KOPT-K1 (cell line): ENCODE measurements around the gene CEBPE.
A peak's percentile ranks its signal among the peaks of the same experiment; 100 is the strongest.
"Not testable (repeated sequence)": the region's sequence is repeated elsewhere in the genome, so short reads cannot be mapped to it uniquely, and the experiment has no call there.

Source experiments
- H3K27ac ChIP-seq: fragments of 200-600 bp; sonication (generic); 2 replicates; pipeline ENCODE4 v1.5.1; 2016; ENCODE audit warnings: antibody characterized with exemption, mild to moderate bottlenecking, low read depth, low read length; ENCODE audit not compliant: poor library complexity, severe bottlenecking
- H3K36me3 ChIP-seq: fragments of 200-600 bp; sonication (generic); 2 replicates; pipeline ENCODE4 v1.5.1; 2017; ENCODE audit warnings: antibody characterized with exemption, mild to moderate bottlenecking, low read length, moderate library complexity; ENCODE audit not compliant: insufficient read depth
- H3K9me3 ChIP-seq: fragments of 200-600 bp; sonication (generic); 2 replicates; pipeline ENCODE4 v1.5.1; 2017; ENCODE audit warnings: antibody characterized with exemption, low read length, mild to moderate bottlenecking; ENCODE audit not compliant: insufficient read depth, poor library complexity, severe bottlenecking

The CEBPE gene

GRCh38 chr14:23119363-23120327 lies 590 bp upstream of the CEBPE start:
- peak overlapping the region; percentile 78 for H3K27ac ChIP-seq
- H3K9me3 ChIP-seq: no peaks in the 10 kb centered on the region
- H3K36me3 ChIP-seq: no peaks in the 10 kb centered on the region

GRCh38 chr14:23117371-23118020 lies 1.6 kb downstream of the CEBPE start:
- Histone ChIP-seq H3K36me3 (no peaks in the 10 kb centered on the region), H3K27ac (peak overlapping the region; percentile 78), H3K9me3 (no peaks in the 10 kb centered on the region)

GRCh38 chr14:23115918-23116317 lies 3.1 kb downstream of the CEBPE start:
- Histone ChIP-seq H3K9me3 (no peaks in the 10 kb centered on the region), H3K27ac (peak overlapping the region; percentile 60), H3K36me3 (no peaks in the 10 kb centered on the region)

GRCh38 chr14:23115039-23115731 lies 3.9 kb downstream of the CEBPE start:
- Histone ChIP-seq H3K9me3 (no peaks in the 10 kb centered on the region), H3K36me3 (no peaks in the 10 kb centered on the region), H3K27ac (peak overlapping the region; percentile 60)

GRCh38 chr14:23114669-23115038 lies 4.4 kb downstream of the CEBPE start:
- Histone ChIP-seq H3K27ac (peak overlapping the region; percentile 60), H3K36me3 (no peaks in the 10 kb centered on the region), H3K9me3 (no peaks in the 10 kb centered on the region)

GRCh38 chr14:23114120-23114458 lies 5.0 kb downstream of the CEBPE start:
- H3K27ac ChIP-seq: peak overlapping the region; percentile 60
- no peaks in the 10 kb centered on the region for H3K9me3 ChIP-seq
- H3K36me3 ChIP-seq: no peaks in the 10 kb centered on the region

- Histone ChIP-seq H3K27ac (peak overlapping the region; percentile 60), H3K9me3 (no peaks in the 10 kb centered on the region), H3K36me3 (no peaks in the 10 kb centered on the region)
Measured at GRCh38 chr14:23113431-23114119, 5.5 kb downstream of the CEBPE start.

- H3K27ac ChIP-seq: peak overlapping the region; percentile 60
- H3K36me3 ChIP-seq: no peaks in the 10 kb centered on the region
Measured at GRCh38 chr14:23112359-23113178, 6.5 kb downstream of the CEBPE start.

GRCh38 chr14:23110579-23111365 lies 8.3 kb downstream of the CEBPE start:
- Histone ChIP-seq H3K36me3 (no peaks in the 10 kb centered on the region), H3K27ac (peak overlapping the region; percentile 60), H3K9me3 (no peaks in the 10 kb centered on the region)

More at GRCh38 chr14:23112359-23113178, 6.5 kb downstream of the CEBPE start:
- no peaks in the 10 kb centered on the region for H3K9me3 ChIP-seq

GRCh38 chr14:23109769-23110168 lies 9.3 kb downstream of the CEBPE start:
- Histone ChIP-seq H3K36me3 (no peaks in the 10 kb centered on the region), H3K9me3 (no peaks in the 10 kb centered on the region), H3K27ac (no peak overlapping the region)

GRCh38 chr14:23108169-23108568 lies 10.9 kb downstream of the CEBPE start:
- not testable (repeated sequence) for H3K9me3 ChIP-seq, H3K36me3 ChIP-seq, H3K27ac ChIP-seq

- not testable (repeated sequence) for H3K9me3 ChIP-seq, H3K27ac ChIP-seq, H3K36me3 ChIP-seq
Measured at GRCh38 chr14:23107620-23108019, 11.4 kb downstream of the CEBPE start.

- no peak overlapping the region for H3K27ac ChIP-seq
- no peaks in the 10 kb centered on the region for H3K9me3 ChIP-seq
- H3K36me3 ChIP-seq: no peaks in the 10 kb centered on the region
Measured at GRCh38 chr14:23106747-23107045, 12.4 kb downstream of the CEBPE start.
